Measurements from ENCODE around the gene TBCB. TPM values are rescaled to one million over a fixed set of nuclear protein-coding genes. Genes with fewer than 3 reads are reported as not detected.

TBCB gene
- total and polyA plus RNA-seq, 2 experiments from 2014 or later, result 279 to 304 TPM

- no peaks in the 10 kb centered on the region for H3K79me2 ChIP-seq (ENCODE audit: insufficient read depth)
- H3F3A ChIP-seq (ENCODE audit: insufficient read depth), result peaks cover 9% of the 10 kb centered on the region
- H3K27me3 ChIP-seq (replicated peaks; ENCODE audit: insufficient read depth), result no peaks in the 10 kb centered on the region
- no peak overlapping the region for H2AFZ ChIP-seq
- WGBS, 2 experiments (ENCODE audit: low coverage in 1 of 2, low lambda C conversion rate in 2 of 2, missing lambda C conversion rate in 2 of 2), result 88 to 96% methylated on average over 10 of the region's 10 CpGs
- no peaks in the 10 kb centered on the region for H3K36me3 ChIP-seq (ENCODE audit: low read depth)
- H3K9me3 ChIP-seq (ENCODE audit: low read depth), result no peaks in the 10 kb centered on the region
- H3K4me3 ChIP-seq, result no peak overlapping the region
- H3K4me2 ChIP-seq (ENCODE audit: unreplicated experiment), result no peak overlapping the region
- in situ Hi-C loops (cut with MboI), result no loop called here
- H3K9me2 ChIP-seq (ENCODE audit: insufficient read depth), result no peaks in the 10 kb centered on the region
- H3K9ac ChIP-seq, result no peak overlapping the region
- no peak for TF ChIP-seq EZH2phosphoT487 (IDR thresholded peaks at IDR 0.05; ENCODE audit: insufficient read depth, low read depth)
- TF ChIP-seq EZH2 (IDR thresholded peaks at IDR 0.05; ENCODE audit: insufficient read depth, poor library complexity, severe bottlenecking), result no peak
- peaks cover 7% of the 10 kb centered on the region; the same call in 1 of the 2 replicates for H3K4me1 ChIP-seq (ENCODE audit: insufficient read depth)
- no peak overlapping the region for H3K27ac ChIP-seq
- no peak for DNase-seq
- H4K20me1 ChIP-seq (ENCODE audit: insufficient read depth), result no peaks in the 10 kb centered on the region
Measured at GRCh38 chr19:36073121-36073876, 42.0 kb upstream of the TBCB start.

GRCh38 chr19:36079389-36079945 is 35.8 kb upstream of the TBCB start:
- no peak overlapping the region for H2AFZ ChIP-seq
- H3K4me1 ChIP-seq (ENCODE audit: insufficient read depth), result no peaks in the 10 kb centered on the region

GRCh38 chr19:36081385-36081784 is 33.9 kb upstream of the TBCB start:
- H3K9ac ChIP-seq, result no peak overlapping the region
- H4K20me1 ChIP-seq (ENCODE audit: insufficient read depth), result no peaks in the 10 kb centered on the region
- 88 to 94% methylated on average over 3 of the region's 3 CpGs for WGBS, 2 experiments (ENCODE audit: low coverage in 1 of 2, low lambda C conversion rate in 2 of 2, missing lambda C conversion rate in 2 of 2)
- H3K4me3 ChIP-seq, result no peak overlapping the region
- no peak overlapping the region for H2AFZ ChIP-seq
- no peak overlapping the region for H3K4me2 ChIP-seq (ENCODE audit: unreplicated experiment)
- H3K4me1 ChIP-seq (ENCODE audit: insufficient read depth), result no peaks in the 10 kb centered on the region
- H3K9me3 ChIP-seq (ENCODE audit: low read depth), result no peaks in the 10 kb centered on the region
- H3K27ac ChIP-seq, result no peak overlapping the region
- no peaks in the 10 kb centered on the region for H3K9me2 ChIP-seq (ENCODE audit: insufficient read depth)
- H3K79me2 ChIP-seq (ENCODE audit: insufficient read depth), result no peaks in the 10 kb centered on the region
- DNase-seq, result no peak
- TF ChIP-seq EZH2phosphoT487 (IDR thresholded peaks at IDR 0.05; ENCODE audit: insufficient read depth, low read depth), result no peak
- in situ Hi-C loops (cut with MboI), result no loop called here
- no peaks in the 10 kb centered on the region for H3K27me3 ChIP-seq (replicated peaks; ENCODE audit: insufficient read depth)
- H3F3A ChIP-seq (ENCODE audit: insufficient read depth), result 0 out of 2 replicates have a peak, but pooled peaks cover 6% of the 10 kb centered on the region
- no peaks in the 10 kb centered on the region for H3K36me3 ChIP-seq (ENCODE audit: low read depth)

More at GRCh38 chr19:36079389-36079945, 35.8 kb upstream of the TBCB start:
- no peak overlapping the region for H3K27ac ChIP-seq
- no peaks in the 10 kb centered on the region for H3K27me3 ChIP-seq (replicated peaks; ENCODE audit: insufficient read depth)
- no peaks in the 10 kb centered on the region for H3K79me2 ChIP-seq (ENCODE audit: insufficient read depth)
- H3K9me2 ChIP-seq (ENCODE audit: insufficient read depth), result no peaks in the 10 kb centered on the region
- no peak overlapping the region for H3K4me2 ChIP-seq (ENCODE audit: unreplicated experiment)
- no peaks in the 10 kb centered on the region for H4K20me1 ChIP-seq (ENCODE audit: insufficient read depth)
- no peak overlapping the region for H3K4me3 ChIP-seq
- WGBS, 2 experiments (ENCODE audit: low coverage in 1 of 2, low lambda C conversion rate in 2 of 2, missing lambda C conversion rate in 2 of 2), result 98 to 100% methylated on average over 3 of the region's 3 CpGs
- no peak for DNase-seq
- in situ Hi-C loops (cut with MboI), result no loop called here
- H3F3A ChIP-seq (ENCODE audit: insufficient read depth), result 0 out of 2 replicates have a peak, but pooled peaks cover 6% of the 10 kb centered on the region
- TF ChIP-seq EZH2 (IDR thresholded peaks at IDR 0.05; ENCODE audit: insufficient read depth, poor library complexity, severe bottlenecking) (no peak), EZH2phosphoT487 (IDR thresholded peaks at IDR 0.05; ENCODE audit: insufficient read depth, low read depth) (no peak)
- H3K36me3 ChIP-seq (ENCODE audit: low read depth), result no peaks in the 10 kb centered on the region
- H3K9me3 ChIP-seq (ENCODE audit: low read depth), result no peaks in the 10 kb centered on the region
- no peak overlapping the region for H3K9ac ChIP-seq

GRCh38 chr19:36081894-36082293 is 33.4 kb upstream of the TBCB start:
- Histone ChIP-seq H3K4me1 (ENCODE audit: insufficient read depth) (no peaks in the 10 kb centered on the region), H3K27me3 (replicated peaks; ENCODE audit: insufficient read depth) (no peaks in the 10 kb centered on the region), H3K9me2 (ENCODE audit: insufficient read depth) (no peaks in the 10 kb centered on the region), H2AFZ (no peak overlapping the region), H3K9ac (no peak overlapping the region), H4K20me1 (ENCODE audit: insufficient read depth) (no peaks in the 10 kb centered on the region), H3K79me2 (ENCODE audit: insufficient read depth) (no peaks in the 10 kb centered on the region), H3K4me2 (ENCODE audit: unreplicated experiment) (no peak overlapping the region), H3K9me3 (ENCODE audit: low read depth) (no peaks in the 10 kb centered on the region), H3K27ac (no peak overlapping the region), H3K36me3 (ENCODE audit: low read depth) (no peaks in the 10 kb centered on the region), H3K4me3 (no peak overlapping the region), H3F3A (ENCODE audit: insufficient read depth) (0 out of 2 replicates have a peak, but pooled peaks cover 6% of the 10 kb centered on the region)
- in situ Hi-C loops (cut with MboI), result no loop called here
- DNase-seq, result peak; percentile 45
- 86 to 87% methylated on average over 7 of the region's 7 CpGs for WGBS, 2 experiments (ENCODE audit: low coverage in 1 of 2, low lambda C conversion rate in 2 of 2, missing lambda C conversion rate in 2 of 2)
- TF ChIP-seq EZH2phosphoT487 (IDR thresholded peaks at IDR 0.05; ENCODE audit: insufficient read depth, low read depth), result no peak
- TF ChIP-seq EZH2 (IDR thresholded peaks at IDR 0.05; ENCODE audit: insufficient read depth, poor library complexity, severe bottlenecking), result no peak

Measured in GM23248 (cell line).